GM13977 (cell line): Measurements from ENCODE around the gene FGG.

ENCODE experiments used
- DNase-seq: peaks from one replicate; pipeline ENCODE4 v3.0.0; 2012; ENCODE audit warnings: low spot score
- in situ Hi-C: fragments of 300-500 bp; cut with MboI; formaldehyde crosslinking; loops from one replicate; pipeline ENCODE4 v1.12.0; 2022; ENCODE audit warnings: low sequenced_read_pairs, low pct_unique_long_range_greater_than_20kb, mixed read lengths, inconsistent platforms; ENCODE audit not compliant: unreplicated experiment
- TF ChIP-seq, protein P1 (sequence below): IDR thresholded peaks from 2 replicates; pipeline ENCODE4 v1.5.1; 2012; ENCODE audit warnings: mild to moderate bottlenecking, control low read depth; ENCODE audit not compliant: insufficient read depth; ENCODE audit errors: extremely low read depth, missing control alignments

FGG gene

GRCh38 chr4:154583230-154583629 is 29.2 kb downstream of the FGG start:
- TF ChIP-seq, protein P1, sequence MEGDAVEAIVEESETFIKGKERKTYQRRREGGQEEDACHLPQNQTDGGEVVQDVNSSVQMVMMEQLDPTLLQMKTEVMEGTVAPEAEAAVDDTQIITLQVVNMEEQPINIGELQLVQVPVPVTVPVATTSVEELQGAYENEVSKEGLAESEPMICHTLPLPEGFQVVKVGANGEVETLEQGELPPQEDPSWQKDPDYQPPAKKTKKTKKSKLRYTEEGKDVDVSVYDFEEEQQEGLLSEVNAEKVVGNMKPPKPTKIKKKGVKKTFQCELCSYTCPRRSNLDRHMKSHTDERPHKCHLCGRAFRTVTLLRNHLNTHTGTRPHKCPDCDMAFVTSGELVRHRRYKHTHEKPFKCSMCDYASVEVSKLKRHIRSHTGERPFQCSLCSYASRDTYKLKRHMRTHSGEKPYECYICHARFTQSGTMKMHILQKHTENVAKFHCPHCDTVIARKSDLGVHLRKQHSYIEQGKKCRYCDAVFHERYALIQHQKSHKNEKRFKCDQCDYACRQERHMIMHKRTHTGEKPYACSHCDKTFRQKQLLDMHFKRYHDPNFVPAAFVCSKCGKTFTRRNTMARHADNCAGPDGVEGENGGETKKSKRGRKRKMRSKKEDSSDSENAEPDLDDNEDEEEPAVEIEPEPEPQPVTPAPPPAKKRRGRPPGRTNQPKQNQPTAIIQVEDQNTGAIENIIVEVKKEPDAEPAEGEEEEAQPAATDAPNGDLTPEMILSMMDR: no peak
- in situ Hi-C loops: no loop called here
- DNase-seq: no peak

- in situ Hi-C loops: no loop called here
- TF ChIP-seq, protein P1: no peak
- DNase-seq: no peak
Observed at GRCh38 chr4:154582723-154583122, 29.7 kb downstream of the FGG start.

GRCh38 chr4:154579927-154580326 is 32.5 kb downstream of the FGG start:
- in situ Hi-C loops: no loop called here
- TF ChIP-seq, protein P1: no peak
- no peak for DNase-seq

GRCh38 chr4:154578919-154579318 is 33.5 kb downstream of the FGG start:
- TF ChIP-seq, protein P1: no peak
- DNase-seq: no peak
- in situ Hi-C loops: no loop called here

DNA sequence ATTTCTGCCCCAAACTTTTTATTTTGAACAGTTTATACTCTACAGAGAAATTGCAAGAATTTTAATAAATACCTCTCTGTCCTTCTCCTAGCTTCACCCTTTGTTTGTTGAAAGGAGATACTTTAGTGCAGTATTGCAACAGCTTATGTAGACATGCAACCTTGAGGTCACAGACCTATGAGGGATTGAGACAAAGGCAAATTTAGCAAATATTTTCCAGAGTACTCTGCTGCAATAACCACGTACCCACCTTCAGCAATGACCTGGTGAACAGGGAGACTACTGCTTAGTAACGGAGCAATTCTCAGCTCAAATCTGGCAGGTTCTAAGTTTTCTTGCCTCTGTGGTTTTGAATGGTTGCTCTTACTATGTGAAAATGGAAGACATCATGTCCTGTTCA is 35.1 kb downstream of the FGG start:
- TF ChIP-seq, protein P1: no peak
- no peak for DNase-seq
- in situ Hi-C loops: no loop called here

- DNase-seq: no peak
- in situ Hi-C loops: no loop called here
- TF ChIP-seq, protein P1: no peak
Observed at GRCh38 chr4:154574311-154574710, 38.1 kb downstream of the FGG start.
